Measurements from ENCODE around the gene ARHGAP30.

ARHGAP30 gene

GRCh38 chr1:161096530-161096929 is 26.8 kb upstream of the ARHGAP30 start:
- no peak overlapping the region for H3K27ac Mint-ChIP-seq
- H3K4me1 Mint-ChIP-seq (ENCODE audit: low read depth) = peaks cover 67% of the 10 kb centered on the region
- H3K27me3 Mint-ChIP-seq = no peaks in the 10 kb centered on the region
- H3K36me3 Mint-ChIP-seq (ENCODE audit: low read depth) = peaks cover 27% of the 10 kb centered on the region
- H3K4me3 Mint-ChIP-seq = no peak overlapping the region
- DNase-seq = no peak
- no peaks in the 10 kb centered on the region for H3K9me3 Mint-ChIP-seq

- Mint-ChIP-seq H3K27ac (no peak overlapping the region), H3K4me3 (no peak overlapping the region)
Observed at GRCh38 chr1:161096015-161096414, 26.3 kb upstream of the ARHGAP30 start.

GRCh38 chr1:161095230-161095629 is 25.5 kb upstream of the ARHGAP30 start:
- no peak overlapping the region for H3K27ac Mint-ChIP-seq
- peaks cover 73% of the 10 kb centered on the region for H3K4me1 Mint-ChIP-seq (ENCODE audit: low read depth)
- DNase-seq = no peak
- no peak overlapping the region for H3K4me3 Mint-ChIP-seq
- no peaks in the 10 kb centered on the region for H3K27me3 Mint-ChIP-seq
- H3K9me3 Mint-ChIP-seq = no peaks in the 10 kb centered on the region
- peaks cover 15% of the 10 kb centered on the region for H3K36me3 Mint-ChIP-seq (ENCODE audit: low read depth)

More at GRCh38 chr1:161096015-161096414, 26.3 kb upstream of the ARHGAP30 start:
- no peak for DNase-seq
- Mint-ChIP-seq H3K36me3 (ENCODE audit: low read depth) (peaks cover 22% of the 10 kb centered on the region), H3K4me1 (ENCODE audit: low read depth) (peaks cover 69% of the 10 kb centered on the region), H3K9me3 (no peaks in the 10 kb centered on the region), H3K27me3 (no peaks in the 10 kb centered on the region)

- Mint-ChIP-seq H3K4me3 (no peak overlapping the region), H3K27ac (no peak overlapping the region), H3K27me3 (no peaks in the 10 kb centered on the region)
Observed at GRCh38 chr1:161094481-161094880, 24.8 kb upstream of the ARHGAP30 start.

GRCh38 chr1:161092621-161093028 is 22.9 kb upstream of the ARHGAP30 start:
- Mint-ChIP-seq H3K9me3 (no peaks in the 10 kb centered on the region), H3K4me1 (ENCODE audit: low read depth) (peaks cover 65% of the 10 kb centered on the region), H3K36me3 (ENCODE audit: low read depth) (no peaks in the 10 kb centered on the region), H3K27me3 (no peaks in the 10 kb centered on the region), H3K4me3 (peak overlapping the region; percentile 26), H3K27ac (peak overlapping the region; percentile 81)
- peak; percentile 60 for DNase-seq

More at GRCh38 chr1:161094481-161094880, 24.8 kb upstream of the ARHGAP30 start:
- H3K9me3 Mint-ChIP-seq = no peaks in the 10 kb centered on the region
- H3K4me1 Mint-ChIP-seq (ENCODE audit: low read depth) = peaks cover 77% of the 10 kb centered on the region
- no peak for DNase-seq
- peaks cover 7% of the 10 kb centered on the region for H3K36me3 Mint-ChIP-seq (ENCODE audit: low read depth)

GRCh38 chr1:161091796-161092507 is 22.3 kb upstream of the ARHGAP30 start:
- no peaks in the 10 kb centered on the region for H3K36me3 Mint-ChIP-seq (ENCODE audit: low read depth)
- H3K4me3 Mint-ChIP-seq = no peak overlapping the region
- no peak for DNase-seq
- peak overlapping the region; percentile 81 for H3K27ac Mint-ChIP-seq
- H3K27me3 Mint-ChIP-seq = no peaks in the 10 kb centered on the region
- H3K4me1 Mint-ChIP-seq (ENCODE audit: low read depth) = peaks cover 58% of the 10 kb centered on the region
- H3K9me3 Mint-ChIP-seq = no peaks in the 10 kb centered on the region

GRCh38 chr1:161091093-161091492 is 21.4 kb upstream of the ARHGAP30 start:
- H3K9me3 Mint-ChIP-seq = no peaks in the 10 kb centered on the region
- H3K4me3 Mint-ChIP-seq = no peak overlapping the region
- no peak overlapping the region for H3K27ac Mint-ChIP-seq
- DNase-seq = no peak
- no peaks in the 10 kb centered on the region for H3K27me3 Mint-ChIP-seq
- no peaks in the 10 kb centered on the region for H3K36me3 Mint-ChIP-seq (ENCODE audit: low read depth)
- peaks cover 51% of the 10 kb centered on the region for H3K4me1 Mint-ChIP-seq (ENCODE audit: low read depth)

- H3K9me3 Mint-ChIP-seq = no peaks in the 10 kb centered on the region
- H3K36me3 Mint-ChIP-seq (ENCODE audit: low read depth) = no peaks in the 10 kb centered on the region
- DNase-seq = no peak
- peaks cover 48% of the 10 kb centered on the region for H3K4me1 Mint-ChIP-seq (ENCODE audit: low read depth)
- H3K4me3 Mint-ChIP-seq = no peak overlapping the region
- no peaks in the 10 kb centered on the region for H3K27me3 Mint-ChIP-seq
- no peak overlapping the region for H3K27ac Mint-ChIP-seq
Observed at GRCh38 chr1:161090617-161091016, 20.9 kb upstream of the ARHGAP30 start.

GRCh38 chr1:161089938-161090337 is 20.2 kb upstream of the ARHGAP30 start:
- no peaks in the 10 kb centered on the region for H3K9me3 Mint-ChIP-seq
- H3K27me3 Mint-ChIP-seq = no peaks in the 10 kb centered on the region
- no peak for DNase-seq
- H3K4me3 Mint-ChIP-seq = no peak overlapping the region
- no peak overlapping the region for H3K27ac Mint-ChIP-seq
- H3K4me1 Mint-ChIP-seq (ENCODE audit: low read depth) = peaks cover 46% of the 10 kb centered on the region
- H3K36me3 Mint-ChIP-seq (ENCODE audit: low read depth) = no peaks in the 10 kb centered on the region

GRCh38 chr1:161089251-161089924 is 19.7 kb upstream of the ARHGAP30 start, which contains the start of gene NECTIN4:
NECTIN4 (minus strand) TSS chr1:161089558; CDS start chr1:161089296, 262 bp downstream.
- DNase-seq = no peak
- peaks cover 43% of the 10 kb centered on the region for H3K4me1 Mint-ChIP-seq (ENCODE audit: low read depth)
- no peak within 1 kb of the TSS for H3K27ac Mint-ChIP-seq
- H3K9me3 Mint-ChIP-seq = no peaks in the 10 kb centered on the region
- no peak within 1 kb of the TSS for H3K4me3 Mint-ChIP-seq
- no peaks in the 10 kb centered on the region for H3K36me3 Mint-ChIP-seq (ENCODE audit: low read depth)
- no peaks in the 10 kb centered on the region for H3K27me3 Mint-ChIP-seq

- H3K9me3 Mint-ChIP-seq = no peaks in the 10 kb centered on the region
- no peaks in the 10 kb centered on the region for H3K27me3 Mint-ChIP-seq
- H3K4me3 Mint-ChIP-seq = no peak overlapping the region
- no peak overlapping the region for H3K27ac Mint-ChIP-seq
- no peaks in the 10 kb centered on the region for H3K36me3 Mint-ChIP-seq (ENCODE audit: low read depth)
- no peak for DNase-seq
- H3K4me1 Mint-ChIP-seq (ENCODE audit: low read depth) = peaks cover 38% of the 10 kb centered on the region
Observed at GRCh38 chr1:161088587-161089110, 19.0 kb upstream of the ARHGAP30 start.

- DNase-seq = no peak
- Mint-ChIP-seq H3K36me3 (ENCODE audit: low read depth) (no peaks in the 10 kb centered on the region), H3K4me1 (ENCODE audit: low read depth) (peaks cover 16% of the 10 kb centered on the region), H3K27ac (no peak overlapping the region), H3K4me3 (no peak overlapping the region), H3K27me3 (no peaks in the 10 kb centered on the region), H3K9me3 (no peaks in the 10 kb centered on the region)
Observed at GRCh38 chr1:161086457-161086856, 16.8 kb upstream of the ARHGAP30 start.

- Mint-ChIP-seq H3K4me1 (ENCODE audit: low read depth) (peaks cover 7% of the 10 kb centered on the region), H3K27me3 (no peaks in the 10 kb centered on the region), H3K36me3 (ENCODE audit: low read depth) (no peaks in the 10 kb centered on the region), H3K4me3 (no peak overlapping the region), H3K27ac (no peak overlapping the region), H3K9me3 (no peaks in the 10 kb centered on the region)
- DNase-seq = no peak
Observed at GRCh38 chr1:161085165-161085564, 15.5 kb upstream of the ARHGAP30 start.

GRCh38 chr1:161084597-161084988 is 14.9 kb upstream of the ARHGAP30 start:
- no peaks in the 10 kb centered on the region for H3K27me3 Mint-ChIP-seq
- DNase-seq = no peak
- H3K4me1 Mint-ChIP-seq (ENCODE audit: low read depth) = peaks cover 4% of the 10 kb centered on the region
- H3K36me3 Mint-ChIP-seq (ENCODE audit: low read depth) = no peaks in the 10 kb centered on the region
- no peak overlapping the region for H3K27ac Mint-ChIP-seq
- H3K9me3 Mint-ChIP-seq = no peaks in the 10 kb centered on the region
- no peak overlapping the region for H3K4me3 Mint-ChIP-seq
